ENCODE measurements around the gene LDLRAP1.

DNA sequence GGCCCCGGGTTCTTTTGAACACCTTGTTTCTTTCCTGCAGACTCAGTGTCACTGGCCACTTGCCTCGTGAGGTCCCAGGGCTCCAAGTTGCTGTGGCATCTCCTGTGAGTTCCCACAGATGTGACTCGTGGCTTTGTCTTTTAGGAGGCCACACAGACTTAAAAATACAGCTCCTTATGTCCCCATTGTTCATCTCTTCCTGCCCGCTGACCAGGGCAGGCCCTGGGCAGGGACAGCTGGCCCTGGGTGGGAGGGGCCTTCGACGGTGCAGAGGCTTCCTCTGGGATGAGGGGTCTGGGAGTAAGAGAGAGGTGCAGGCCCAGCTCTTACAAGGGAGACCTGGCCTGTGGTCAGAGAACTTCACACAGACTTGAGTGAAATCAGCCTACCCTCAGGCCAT is 15.6 kb downstream of the LDLRAP1 start:
- TF ChIP-seq, protein P1, sequence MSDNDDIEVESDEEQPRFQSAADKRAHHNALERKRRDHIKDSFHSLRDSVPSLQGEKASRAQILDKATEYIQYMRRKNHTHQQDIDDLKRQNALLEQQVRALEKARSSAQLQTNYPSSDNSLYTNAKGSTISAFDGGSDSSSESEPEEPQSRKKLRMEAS (IDR thresholded peaks at IDR 0.05; ENCODE audit: insufficient read depth, insufficient read length), result no peak
- TF ChIP-seq, protein P2, sequence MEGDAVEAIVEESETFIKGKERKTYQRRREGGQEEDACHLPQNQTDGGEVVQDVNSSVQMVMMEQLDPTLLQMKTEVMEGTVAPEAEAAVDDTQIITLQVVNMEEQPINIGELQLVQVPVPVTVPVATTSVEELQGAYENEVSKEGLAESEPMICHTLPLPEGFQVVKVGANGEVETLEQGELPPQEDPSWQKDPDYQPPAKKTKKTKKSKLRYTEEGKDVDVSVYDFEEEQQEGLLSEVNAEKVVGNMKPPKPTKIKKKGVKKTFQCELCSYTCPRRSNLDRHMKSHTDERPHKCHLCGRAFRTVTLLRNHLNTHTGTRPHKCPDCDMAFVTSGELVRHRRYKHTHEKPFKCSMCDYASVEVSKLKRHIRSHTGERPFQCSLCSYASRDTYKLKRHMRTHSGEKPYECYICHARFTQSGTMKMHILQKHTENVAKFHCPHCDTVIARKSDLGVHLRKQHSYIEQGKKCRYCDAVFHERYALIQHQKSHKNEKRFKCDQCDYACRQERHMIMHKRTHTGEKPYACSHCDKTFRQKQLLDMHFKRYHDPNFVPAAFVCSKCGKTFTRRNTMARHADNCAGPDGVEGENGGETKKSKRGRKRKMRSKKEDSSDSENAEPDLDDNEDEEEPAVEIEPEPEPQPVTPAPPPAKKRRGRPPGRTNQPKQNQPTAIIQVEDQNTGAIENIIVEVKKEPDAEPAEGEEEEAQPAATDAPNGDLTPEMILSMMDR (IDR thresholded peaks at IDR 0.05; ENCODE audit: extremely low read depth in 1 of 2, insufficient read depth in 1 of 2, low read depth in 1 of 2, low read length in 2 of 2), result no peak
- TF ChIP-seq POLR2A (IDR thresholded peaks at IDR 0.05; ENCODE audit: low read depth, low read length) (no peak), FOS (IDR thresholded peaks at IDR 0.05; ENCODE audit: borderline replicate concordance, insufficient read depth, low read length) (no peak), JUN (IDR thresholded peaks at IDR 0.05; ENCODE audit: borderline replicate concordance, insufficient read depth, insufficient read length, low read depth) (no peak), POLR2AphosphoS5 (IDR thresholded peaks at IDR 0.05; ENCODE audit: insufficient read depth, low read depth, low read length) (no peak), EZH2 (IDR thresholded peaks at IDR 0.05; ENCODE audit: borderline replicate concordance, low read depth, low read length, severe bottlenecking) (no peak), MYC (IDR thresholded peaks at IDR 0.05; ENCODE audit: low read depth, low read length) (no peak), GATA2 (IDR thresholded peaks at IDR 0.05; ENCODE audit: insufficient read depth, insufficient read length, low read depth, low read length) (no peak)

All from endothelial cell of umbilical vein (primary cell).